Activated B cell treated with CpG ODN at 0.5 μM for 24 hours (primary cell): ENCODE measurements around the gene ARHGAP24. TPM values are rescaled to one million over a fixed set of nuclear protein-coding genes. Genes with fewer than 3 reads are reported as not detected.

Source experiments
- ATAC-seq: fragments of 200-7000 bp; cut with Tn5 transposase; one replicate; pipeline ENCODE4 v1.10.0; 2021; ENCODE audit warnings: low read depth, mild to moderate bottlenecking, moderate library complexity
- CTCF ChIA-PET: fragments of 350-600 bp; sonication (Branson Sonifier 250); formaldehyde crosslinking; loops from one replicate; lab custom pipeline; 2021; ENCODE audit warnings: antibody characterized with exemption; lab: Charles Lee
- POLR2A ChIA-PET: fragments of 350-600 bp; sonication (Branson Sonifier 250); formaldehyde crosslinking; loops from one replicate; lab custom pipeline; 2021; ENCODE audit warnings: antibody characterized with exemption; lab: Charles Lee
- DNase-seq: peaks from one replicate; pipeline ENCODE4 v3.0.0; 2022
- H3K27ac Mint-ChIP-seq: one replicate; pipeline ENCODE4 v1.8.0; 2020; ENCODE audit warnings: mixed read lengths
- H3K27me3 Mint-ChIP-seq: one replicate; pipeline ENCODE4 v1.8.0; 2021; ENCODE audit warnings: mixed read lengths
- H3K36me3 Mint-ChIP-seq: one replicate; pipeline ENCODE4 v1.8.0; 2021; ENCODE audit warnings: low read depth, mixed read lengths
- H3K4me1 Mint-ChIP-seq: one replicate; pipeline ENCODE4 v1.8.0; 2021; ENCODE audit warnings: mixed read lengths
- H3K4me3 Mint-ChIP-seq: one replicate; pipeline ENCODE4 v1.8.0; 2020; ENCODE audit warnings: mild to moderate bottlenecking, mixed read lengths
- H3K9me3 Mint-ChIP-seq: one replicate; pipeline ENCODE4 v1.8.0; 2020; ENCODE audit warnings: mixed read lengths
- intact Hi-C: fragments of 100-400 bp; cut with micrococcal nuclease; formaldehyde crosslinking; loops from one replicate; pipeline ENCODE4 v1.15.1; 2024
- total RNA-seq: library from RNA; stranded (reverse); gene quantifications from 2 replicates; pipeline ENCODE4 v1.2.3, GENCODE V29; 2022
- TF ChIP-seq, protein P1 (sequence below): fragments of 200-600 bp; IDR thresholded peaks from one replicate; pipeline ENCODE4 v1.8.0; 2022; ENCODE audit warnings: antibody characterized with exemption, mild to moderate bottlenecking

The ARHGAP24 gene
- total RNA-seq, 1 donor from 2014 or later, result 231 TPM

DNA sequence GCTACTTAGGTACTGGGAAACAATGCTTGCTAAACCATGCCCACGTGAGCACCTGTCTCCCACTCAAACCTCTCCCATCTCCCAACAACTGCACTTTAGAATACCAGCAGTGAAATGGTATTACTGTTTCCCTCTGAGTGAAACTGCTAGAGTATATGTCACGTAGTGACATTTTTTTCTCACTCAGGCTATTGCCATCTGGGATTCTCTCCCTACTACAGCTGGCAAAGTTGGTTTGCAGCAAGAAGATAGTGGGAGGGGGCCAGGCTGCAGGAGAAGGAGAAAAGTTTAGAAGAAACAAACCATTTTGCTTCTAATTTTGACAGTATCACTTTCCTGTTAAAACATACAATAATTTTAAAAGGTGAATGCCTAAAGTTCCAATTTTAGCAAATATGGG is 526.6 kb downstream of the ARHGAP24 start:
- Mint-ChIP-seq H3K4me1 (no peaks in the 10 kb centered on the region), H3K9me3 (no peaks in the 10 kb centered on the region), H3K27ac (peak overlapping the region; percentile 62), H3K36me3 (peaks cover 44% of the 10 kb centered on the region), H3K27me3 (no peaks in the 10 kb centered on the region), H3K4me3 (no peak overlapping the region)
- ChIA-PET POLR2A (no interaction called here), CTCF (no interaction called here)
- DNase-seq (no peak), ATAC-seq (no peak)
- intact Hi-C loops, result no loop called here
- TF ChIP-seq, protein P1, sequence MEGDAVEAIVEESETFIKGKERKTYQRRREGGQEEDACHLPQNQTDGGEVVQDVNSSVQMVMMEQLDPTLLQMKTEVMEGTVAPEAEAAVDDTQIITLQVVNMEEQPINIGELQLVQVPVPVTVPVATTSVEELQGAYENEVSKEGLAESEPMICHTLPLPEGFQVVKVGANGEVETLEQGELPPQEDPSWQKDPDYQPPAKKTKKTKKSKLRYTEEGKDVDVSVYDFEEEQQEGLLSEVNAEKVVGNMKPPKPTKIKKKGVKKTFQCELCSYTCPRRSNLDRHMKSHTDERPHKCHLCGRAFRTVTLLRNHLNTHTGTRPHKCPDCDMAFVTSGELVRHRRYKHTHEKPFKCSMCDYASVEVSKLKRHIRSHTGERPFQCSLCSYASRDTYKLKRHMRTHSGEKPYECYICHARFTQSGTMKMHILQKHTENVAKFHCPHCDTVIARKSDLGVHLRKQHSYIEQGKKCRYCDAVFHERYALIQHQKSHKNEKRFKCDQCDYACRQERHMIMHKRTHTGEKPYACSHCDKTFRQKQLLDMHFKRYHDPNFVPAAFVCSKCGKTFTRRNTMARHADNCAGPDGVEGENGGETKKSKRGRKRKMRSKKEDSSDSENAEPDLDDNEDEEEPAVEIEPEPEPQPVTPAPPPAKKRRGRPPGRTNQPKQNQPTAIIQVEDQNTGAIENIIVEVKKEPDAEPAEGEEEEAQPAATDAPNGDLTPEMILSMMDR, result no peak

DNA sequence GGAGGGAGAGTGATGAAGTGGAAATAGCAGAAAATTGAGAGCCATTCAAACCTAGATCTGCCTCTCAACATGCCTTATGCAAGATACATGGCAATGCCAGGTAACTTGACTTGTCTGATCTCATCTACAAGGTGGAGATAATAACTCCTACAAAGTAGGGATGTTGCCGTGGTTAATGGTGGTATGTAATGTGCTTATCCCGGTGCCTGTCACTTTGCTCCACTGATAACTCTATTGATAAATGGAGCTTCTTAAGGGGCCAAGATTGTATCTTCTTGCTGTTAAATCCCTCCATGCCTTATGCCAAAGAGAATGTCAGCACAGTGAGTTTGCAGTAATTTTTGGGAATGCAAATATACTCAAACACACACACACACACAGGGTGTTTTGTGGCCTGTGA is 529.1 kb downstream of the ARHGAP24 start:
- DNase-seq (no peak), ATAC-seq (no peak)
- no peak overlapping the region for H3K27ac Mint-ChIP-seq
- H3K9me3 Mint-ChIP-seq, result no peaks in the 10 kb centered on the region
- no peak overlapping the region for H3K4me3 Mint-ChIP-seq
- TF ChIP-seq, protein P1, result no peak
- no peaks in the 10 kb centered on the region for H3K4me1 Mint-ChIP-seq
- POLR2A ChIA-PET, result interaction anchor here (1.0 kb wide), 1 partner anchor 11 kb away, joined by 5 read pairs; no protein-coding TSS in a partner anchor
- peaks cover 36% of the 10 kb centered on the region for H3K36me3 Mint-ChIP-seq
- no peaks in the 10 kb centered on the region for H3K27me3 Mint-ChIP-seq
- intact Hi-C loops, result no loop called here
- CTCF ChIA-PET, result no interaction called here

DNA sequence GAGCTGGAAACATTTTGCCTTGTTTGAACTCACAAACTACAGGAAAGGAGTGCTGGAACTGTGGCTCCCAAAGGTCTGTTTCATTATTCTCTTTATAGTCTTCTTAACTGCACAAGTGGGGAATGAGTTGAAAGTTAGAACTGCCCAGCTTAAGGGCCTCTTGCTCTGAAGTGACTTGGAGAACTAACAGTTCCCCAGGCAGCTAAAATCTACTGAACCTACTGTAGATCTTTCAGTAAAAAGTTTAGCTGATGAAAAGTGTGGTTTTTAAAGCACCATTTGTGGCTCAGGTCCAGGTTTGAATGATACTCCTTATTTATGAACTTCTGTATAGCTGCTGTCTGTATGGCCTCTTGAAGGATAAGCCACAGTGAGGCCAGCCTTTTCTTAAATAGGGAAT is 531.1 kb downstream of the ARHGAP24 start:
- CTCF ChIA-PET, result no interaction called here
- ATAC-seq (no peak), DNase-seq (no peak)
- Mint-ChIP-seq H3K36me3 (peaks cover 31% of the 10 kb centered on the region), H3K4me3 (no peak overlapping the region), H3K27me3 (no peaks in the 10 kb centered on the region), H3K4me1 (no peaks in the 10 kb centered on the region), H3K9me3 (no peaks in the 10 kb centered on the region), H3K27ac (no peak overlapping the region)
- TF ChIP-seq, protein P1, result no peak
- intact Hi-C loops, result no loop called here
- POLR2A ChIA-PET, result no interaction called here

DNA sequence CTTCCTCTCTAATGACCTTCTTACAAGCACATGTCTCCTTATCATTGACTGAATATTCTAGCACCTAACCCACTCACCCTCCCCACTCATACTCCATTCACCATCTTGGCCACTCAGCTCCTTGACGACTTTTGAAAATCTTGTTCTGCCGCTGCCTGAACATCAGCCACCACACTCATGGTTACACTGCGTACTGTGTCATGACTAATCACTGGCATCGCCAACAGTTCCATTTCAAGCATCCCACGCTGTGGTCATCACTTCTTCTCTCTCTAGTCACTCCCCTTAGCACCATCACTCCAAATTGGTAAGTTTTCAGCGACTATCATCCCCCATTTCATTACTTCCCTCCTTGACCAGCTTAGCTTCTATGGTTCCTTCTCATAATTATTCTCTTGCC is 532.1 kb downstream of the ARHGAP24 start:
- Mint-ChIP-seq H3K27me3 (no peaks in the 10 kb centered on the region), H3K36me3 (peaks cover 23% of the 10 kb centered on the region), H3K4me1 (no peaks in the 10 kb centered on the region), H3K4me3 (no peak overlapping the region), H3K9me3 (no peaks in the 10 kb centered on the region), H3K27ac (no peak overlapping the region)
- ATAC-seq, result no peak
- CTCF ChIA-PET, result no interaction called here
- no peak for DNase-seq
- POLR2A ChIA-PET, result no interaction called here
- TF ChIP-seq, protein P1, result no peak
- intact Hi-C loops, result no loop called here

DNA sequence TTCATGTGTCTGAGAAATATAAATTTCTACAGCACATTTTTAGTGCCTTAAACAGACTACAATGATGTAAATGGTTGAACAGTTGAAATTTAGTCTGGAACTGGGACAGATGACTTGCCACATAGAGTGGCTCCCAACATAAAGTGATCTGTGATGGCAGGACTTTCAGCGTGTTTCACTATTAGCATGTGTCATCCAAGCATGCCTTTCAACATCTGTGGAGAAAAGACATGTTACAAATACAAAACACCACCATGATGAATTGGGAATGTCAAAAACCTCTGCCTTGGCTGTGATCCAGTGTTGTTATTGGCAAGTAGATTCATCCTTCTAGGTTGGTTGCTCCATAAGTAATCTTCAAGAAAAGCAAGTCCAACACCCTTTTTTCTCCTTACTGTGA is 536.2 kb downstream of the ARHGAP24 start:
- Mint-ChIP-seq H3K36me3 (no peaks in the 10 kb centered on the region), H3K27me3 (no peaks in the 10 kb centered on the region), H3K9me3 (no peaks in the 10 kb centered on the region), H3K4me1 (peaks cover 14% of the 10 kb centered on the region), H3K4me3 (no peak overlapping the region), H3K27ac (no peak overlapping the region)
- intact Hi-C loops, result no loop called here
- CTCF ChIA-PET, result no interaction called here
- POLR2A ChIA-PET, result no interaction called here
- TF ChIP-seq, protein P1, result no peak
- DNase-seq (no peak), ATAC-seq (no peak)
